Endothelial cell of umbilical vein (primary cell): ENCODE measurements around the gene NCLN. TPM values are rescaled to one million over a fixed set of nuclear protein-coding genes. Genes with fewer than 3 reads are reported as not detected.

Experiments
- BruUV-seq: library from RNA; stranded (reverse); fragments of 400-500 nt; replicated peaks from 2 replicates; lab custom pipeline; 2021; lab: Mats Ljungman, UMichigan
- CTCF ChIA-PET: fragments of 300-600, 350-600 bp; sonication (Branson Sonifier 250); formaldehyde crosslinking; loops from one replicate; lab custom pipeline; 2021; ENCODE audit warnings: antibody characterized with exemption, inconsistent platforms; lab: Charles Lee
- POLR2A ChIA-PET: fragments of 300-600, 350-600 bp; sonication (Branson Sonifier 250); formaldehyde crosslinking; loops from one replicate; lab custom pipeline; 2021; ENCODE audit warnings: antibody characterized with exemption, inconsistent platforms; lab: Charles Lee
- DNase-seq: peaks from one replicate; pipeline ENCODE4 v3.0.0-alpha.2; 2011; ENCODE audit warnings: low read depth, low spot score
- FAIRE-seq: peaks from 2 replicates; lab custom pipeline; 2011; peaks lifted over from hg19 to GRCh38; lab: Jason Lieb, UNC
- H2AFZ ChIP-seq: 2 replicates; pipeline ENCODE4 v1.6.0; 2012; ENCODE audit warnings: low read depth, low read length, control low read depth, inconsistent platforms
- H3K27ac ChIP-seq: 2 replicates; pipeline ENCODE4 v1.5.1; 2011; ENCODE audit warnings: low read depth, mild to moderate bottlenecking, control low read depth, low read length, moderate library complexity; ENCODE audit not compliant: insufficient read depth
- H3K27me3 ChIP-seq, 2 experiments: 2 replicates each; pipeline versions ENCODE4 v1.6.0 to v1.6.1; 2011; ENCODE audit warnings: low read length in 2 of 2, mixed read lengths in 1 of 2; ENCODE audit not compliant: control insufficient read depth in 2 of 2, insufficient read depth in 2 of 2
- H3K36me3 ChIP-seq, 2 experiments: 2 replicates in 1 of 2; 3 replicates in 1 of 2; pipeline ENCODE4 v1.5.1; 2011; ENCODE audit warnings: low read length in 2 of 2, mild to moderate bottlenecking in 1 of 2, moderate library complexity in 1 of 2; ENCODE audit not compliant: control insufficient read depth in 2 of 2, insufficient read depth in 2 of 2; ENCODE audit errors: extremely low read depth in 1 of 2
- H3K4me1 ChIP-seq: 3 replicates; pipeline ENCODE4 v1.5.1; 2011; ENCODE audit warnings: mild to moderate bottlenecking, low read length; ENCODE audit not compliant: control insufficient read depth, insufficient read depth; ENCODE audit errors: extremely low read depth
- H3K4me2 ChIP-seq: 2 replicates; pipeline ENCODE4 v1.6.1; 2011; ENCODE audit warnings: low read length, control low read depth, mixed read lengths; ENCODE audit not compliant: insufficient read depth
- H3K4me3 ChIP-seq, 3 experiments: fragments of 200-600 bp in 1 of 3; sonication (generic), shearing (Covaris generic) in 1 of 3; replicated peaks in 1 of 3; 2 replicates each; pipeline ENCODE4 v1.5.1; 2011 to 2016; ENCODE audit warnings: control low read depth in 3 of 3, low read length in 3 of 3, mild to moderate bottlenecking in 2 of 3, inconsistent platforms in 1 of 3, low read depth in 1 of 3, moderate library complexity in 1 of 3; ENCODE audit not compliant: insufficient read depth in 1 of 3
- H3K79me2 ChIP-seq: 2 replicates; pipeline ENCODE4 v1.6.0; 2012; ENCODE audit warnings: low read length, inconsistent platforms; ENCODE audit not compliant: control insufficient read depth, insufficient read depth
- H3K9ac ChIP-seq: replicated peaks from 2 replicates; pipeline ENCODE3; 2011; ENCODE audit warnings: low read length, control low read depth; ENCODE audit not compliant: insufficient read depth; ENCODE audit errors: extremely low read depth
- H3K9me1 ChIP-seq: replicated peaks from 3 replicates; pipeline ENCODE4 v1.6.0; 2011; ENCODE audit warnings: mild to moderate bottlenecking, low read length; ENCODE audit not compliant: control insufficient read depth, insufficient read depth; ENCODE audit errors: extremely low read depth
- H3K9me3 ChIP-seq: replicated peaks from 2 replicates; pipeline ENCODE4 v1.5.1; 2012; ENCODE audit warnings: low read length, inconsistent platforms; ENCODE audit not compliant: control insufficient read depth, insufficient read depth
- H4K20me1 ChIP-seq: replicated peaks from 2 replicates; pipeline ENCODE3; 2011; ENCODE audit warnings: mild to moderate bottlenecking, low read length; ENCODE audit not compliant: control insufficient read depth, insufficient read depth; ENCODE audit errors: extremely low read depth
- CTCF ChIP-seq, 2 donors: IDR thresholded peaks; 1 replicate in 1 of 2; 2 replicates in 1 of 2; pipeline ENCODE4 v1.5.1; 2011; ENCODE audit warnings: low read length in 2 of 2, mild to moderate bottlenecking in 2 of 2, moderate library complexity in 2 of 2, control low read depth in 1 of 2, inconsistent platforms in 1 of 2, low read depth in 1 of 2; ENCODE audit not compliant: insufficient read depth in 1 of 2; ENCODE audit errors: extremely low read depth in 1 of 2
- EZH2 ChIP-seq: IDR thresholded peaks from 2 replicates; pipeline ENCODE4 v1.6.1; 2012; ENCODE audit warnings: borderline replicate concordance, low read depth, mild to moderate bottlenecking, moderate library complexity, low read length, inconsistent platforms; ENCODE audit not compliant: severe bottlenecking
- FOS ChIP-seq: IDR thresholded peaks from 2 replicates; pipeline ENCODE4 v1.6.1; 2011; ENCODE audit warnings: mild to moderate bottlenecking, low read length, moderate library complexity, borderline replicate concordance; ENCODE audit not compliant: insufficient read depth
- GATA2 ChIP-seq: IDR thresholded peaks from 2 replicates; pipeline ENCODE4 v1.7.0; 2011; ENCODE audit warnings: low read depth, mild to moderate bottlenecking, moderate library complexity, mixed read lengths, low read length; ENCODE audit not compliant: insufficient read length, insufficient read depth
- JUN ChIP-seq: IDR thresholded peaks from 2 replicates; pipeline ENCODE4 v1.6.1; 2011; ENCODE audit warnings: borderline replicate concordance, low read depth; ENCODE audit not compliant: insufficient read length, insufficient read depth
- MAX ChIP-seq: IDR thresholded peaks from 2 replicates; pipeline ENCODE4 v1.6.1; 2011; ENCODE audit not compliant: insufficient read depth, insufficient read length
- MYC ChIP-seq: IDR thresholded peaks from one replicate; pipeline ENCODE4 v1.6.1; 2011; ENCODE audit warnings: mild to moderate bottlenecking, low read depth, low read length
- POLR2A ChIP-seq: IDR thresholded peaks from 2 replicates; pipeline ENCODE4 v1.6.1; 2012; ENCODE audit warnings: low read depth, mild to moderate bottlenecking, control low read depth, low read length
- POLR2AphosphoS5 ChIP-seq: IDR thresholded peaks from 2 replicates; pipeline ENCODE4 v1.6.1; 2012; ENCODE audit warnings: low read depth, mild to moderate bottlenecking, control low read depth, low read length, moderate library complexity; ENCODE audit not compliant: insufficient read depth
- dilution Hi-C: fragments of 300-500 bp; cut with MboI; formaldehyde crosslinking; loops from one replicate; pipeline ENCODE4 v1.15.0; 2019; ENCODE audit warnings: low sequenced_read_pairs; ENCODE audit not compliant: extremely low pct_ligation_motif_present
- intact Hi-C: fragments of 100-400 bp; cut with micrococcal nuclease; formaldehyde crosslinking; loops from one replicate; pipeline ENCODE4 v1.10.0; 2022
- polyA plus RNA-seq, 4 experiments: library from polyadenylated mRNA; depleted of rRNA in 3 of 4; stranded (reverse) in 3 of 4; unstranded in 1 of 4; fragments of >200 nt; gene quantifications; 2 replicates each; pipeline versions ENCODE4 v1.2.1 to v1.2.3, GENCODE V29; 2011 to 2012; ENCODE audit warnings: missing spikeins in 1 of 4
- total RNA-seq: library from RNA; stranded (reverse); gene quantifications from 2 replicates; pipeline ENCODE4 v1.2.3, GENCODE V29; 2021

Gene NCLN
- total and polyA plus RNA-seq, 2 donors (not counting 3 experiments of a cell fraction or from before 2014, with no cell fraction given), result 97.2 to 102 TPM

- H3K9me3 ChIP-seq, result no peaks in the 10 kb centered on the region
- no peaks in the 10 kb centered on the region for H3K27me3 ChIP-seq
- TF ChIP-seq CTCF (IDR thresholded peaks at IDR 0.05; ENCODE audit: extremely low read depth in 1 of 2, insufficient read depth in 1 of 2, low read depth in 1 of 2, low read length in 2 of 2) (peak; percentile 83 to 94), EZH2 (no peak)
- CTCF ChIA-PET, result interaction anchor here (1.5 to 8.4 kb wide), 2 partner anchors 13 to 17 kb away, joined by 5 to 122 read pairs; no protein-coding TSS in a partner anchor
- H2AFZ ChIP-seq, result no peak overlapping the region
- no peak overlapping the region for H3K4me3 ChIP-seq
- H3K4me2 ChIP-seq, result no peak overlapping the region
- intact Hi-C loops (loop anchor here (1.0 kb wide), 2 partner anchors 9 to 17 kb away; no protein-coding TSS in a partner anchor), dilution Hi-C loops (no loop called here)
- DNase-seq (no peak), FAIRE-seq (no peak)
- no peaks in the 10 kb centered on the region for H4K20me1 ChIP-seq
- H3K9ac ChIP-seq, result no peak overlapping the region
- H3K9me1 ChIP-seq, result no peaks in the 10 kb centered on the region
- BruUV-seq, result no TSS peak
- no peak overlapping the region for H3K27ac ChIP-seq
- POLR2A ChIA-PET, result no interaction called here
- H3K36me3 ChIP-seq, result no peaks in the 10 kb centered on the region
- H3K79me2 ChIP-seq, result no peaks in the 10 kb centered on the region
- H3K4me1 ChIP-seq, result peaks cover 13% of the 10 kb centered on the region
Measured at GRCh38 chr19:3146677-3147100, 39.0 kb upstream of the NCLN start.

- Histone ChIP-seq H3K9me1 (no peaks in the 10 kb centered on the region), H3K9ac (no peak overlapping the region), H3K79me2 (no peaks in the 10 kb centered on the region), H2AFZ (no peak overlapping the region), H3K4me2 (no peak overlapping the region), H4K20me1 (no peaks in the 10 kb centered on the region), H3K36me3 (no peaks in the 10 kb centered on the region), H3K27ac (no peak overlapping the region), H3K4me1 (no peaks in the 10 kb centered on the region), H3K27me3 (no peaks in the 10 kb centered on the region), H3K4me3 (no peak overlapping the region), H3K9me3 (no peaks in the 10 kb centered on the region)
- no TSS peak for BruUV-seq
- TF ChIP-seq EZH2 (no peak), FOS (no peak), GATA2 (no peak), MAX (no peak), POLR2AphosphoS5 (no peak), MYC (no peak), CTCF (IDR thresholded peaks at IDR 0.05; ENCODE audit: extremely low read depth in 1 of 2, insufficient read depth in 1 of 2, low read depth in 1 of 2, low read length in 2 of 2) (no peak), JUN (no peak), POLR2A (no peak)
- intact Hi-C loops, result no loop called here
- CTCF ChIA-PET, result no interaction called here
- DNase-seq (no peak), FAIRE-seq (no peak)
- dilution Hi-C loops, result no loop called here
- POLR2A ChIA-PET, result no interaction called here
Measured at GRCh38 chr19:3148503-3148902, 37.2 kb upstream of the NCLN start.
